ENCODE measurements around the gene ZNF497.

Gene ZNF497

GRCh38 chr19:58394821-58395219 lies 32.3 kb upstream of the ZNF497 start:
- Histone ChIP-seq H3K27ac (no peak overlapping the region), H4K20me1 (ENCODE audit: insufficient read depth) (peaks cover 8% of the 10 kb centered on the region), H3K4me2 (no peak overlapping the region), H2AFZ (ENCODE audit: low read depth) (no peak overlapping the region), H3K79me2 (ENCODE audit: insufficient read depth, low read depth) (peaks cover 27% of the 10 kb centered on the region), H3K36me3 (ENCODE audit: insufficient read depth) (peaks cover 14% of the 10 kb centered on the region; the same call in 1 of the 2 replicates), H3K9ac (no peak overlapping the region), H3K4me3 (IDR thresholded peaks at IDR 0.05; ENCODE audit: insufficient read depth, low read depth, low read length) (no peak overlapping the region), H3K27me3 (ENCODE audit: insufficient read depth, low read depth) (no peaks in the 10 kb centered on the region), H3K4me1 (ENCODE audit: low read depth, poor library complexity, severe bottlenecking) (peaks cover 18% of the 10 kb centered on the region)
- no peak for TF ChIP-seq CTCF (conservative IDR thresholded peaks at IDR 0.05; ENCODE audit: low read depth, low read length)

- Histone ChIP-seq H3K27ac (no peak overlapping the region), H3K4me3 (IDR thresholded peaks at IDR 0.05; ENCODE audit: insufficient read depth, low read depth, low read length) (no peak overlapping the region), H3K79me2 (ENCODE audit: insufficient read depth, low read depth) (peaks cover 36% of the 10 kb centered on the region), H3K4me1 (ENCODE audit: low read depth, poor library complexity, severe bottlenecking) (peaks cover 29% of the 10 kb centered on the region), H3K4me2 (no peak overlapping the region), H3K27me3 (ENCODE audit: insufficient read depth, low read depth) (no peaks in the 10 kb centered on the region), H4K20me1 (ENCODE audit: insufficient read depth) (peaks cover 12% of the 10 kb centered on the region), H3K36me3 (ENCODE audit: insufficient read depth) (peaks cover 21% of the 10 kb centered on the region; the same call in 1 of the 2 replicates), H2AFZ (ENCODE audit: low read depth) (no peak overlapping the region), H3K9ac (no peak overlapping the region)
- no peak for TF ChIP-seq CTCF (conservative IDR thresholded peaks at IDR 0.05; ENCODE audit: low read depth, low read length)
These were observed 31.1 kb upstream of the ZNF497 start for GRCh38 chr19:58393725-58394033.

- peaks cover 12% of the 10 kb centered on the region for H4K20me1 ChIP-seq (ENCODE audit: insufficient read depth)
These were observed 30.6 kb upstream of the ZNF497 start for GRCh38 chr19:58392945-58393724.

GRCh38 chr19:58388175-58388526 lies 25.6 kb upstream of the ZNF497 start:
- H3K36me3 ChIP-seq (ENCODE audit: insufficient read depth) = peaks cover 28% of the 10 kb centered on the region; the same call in 1 of the 2 replicates

More at GRCh38 chr19:58392945-58393724, 30.6 kb upstream of the ZNF497 start:
- Histone ChIP-seq H2AFZ (ENCODE audit: low read depth) (no peak overlapping the region), H3K4me1 (ENCODE audit: low read depth, poor library complexity, severe bottlenecking) (peaks cover 34% of the 10 kb centered on the region), H3K4me3 (IDR thresholded peaks at IDR 0.05; ENCODE audit: insufficient read depth, low read depth, low read length) (no peak overlapping the region), H3K27me3 (ENCODE audit: insufficient read depth, low read depth) (no peaks in the 10 kb centered on the region), H3K4me2 (no peak overlapping the region), H3K36me3 (ENCODE audit: insufficient read depth) (peaks cover 26% of the 10 kb centered on the region; the same call in 1 of the 2 replicates), H3K79me2 (ENCODE audit: insufficient read depth, low read depth) (peaks cover 42% of the 10 kb centered on the region), H3K9ac (no peak overlapping the region), H3K27ac (no peak overlapping the region)
- no peak for TF ChIP-seq CTCF (conservative IDR thresholded peaks at IDR 0.05; ENCODE audit: low read depth, low read length)

More at GRCh38 chr19:58388175-58388526, 25.6 kb upstream of the ZNF497 start:
- no peak for TF ChIP-seq CTCF (conservative IDR thresholded peaks at IDR 0.05; ENCODE audit: low read depth, low read length)
- H2AFZ ChIP-seq (ENCODE audit: low read depth) = no peak overlapping the region
- H4K20me1 ChIP-seq (ENCODE audit: insufficient read depth) = peaks cover 12% of the 10 kb centered on the region
- no peak overlapping the region for H3K4me3 ChIP-seq (IDR thresholded peaks at IDR 0.05; ENCODE audit: insufficient read depth, low read depth, low read length)
- H3K4me2 ChIP-seq = peak overlapping the region; percentile 79
- peaks cover 53% of the 10 kb centered on the region for H3K79me2 ChIP-seq (ENCODE audit: insufficient read depth, low read depth)
- H3K4me1 ChIP-seq (ENCODE audit: low read depth, poor library complexity, severe bottlenecking) = peaks cover 45% of the 10 kb centered on the region
- H3K27ac ChIP-seq = no peak overlapping the region
- no peak overlapping the region for H3K9ac ChIP-seq
- no peaks in the 10 kb centered on the region for H3K27me3 ChIP-seq (ENCODE audit: insufficient read depth, low read depth)
